HepG2 (cell line): ENCODE measurements around the gene RPP14. TPM values are rescaled to one million over a fixed set of nuclear protein-coding genes. Genes with fewer than 3 reads are reported as not detected.
A peak's percentile ranks its signal among the peaks of the same experiment; 100 is the strongest.

Experiments
- AGO2 ChIP-seq: fragments of 200-400 bp; formaldehyde crosslinking; optimal IDR thresholded peaks from 2 replicates; pipeline ENCODE3; 2017; ENCODE audit warnings: mild to moderate bottlenecking, low read depth, low read length, moderate library complexity
- CENPX ChIP-seq: sonication (generic); formaldehyde crosslinking; IDR thresholded peaks from 2 replicates; pipeline ENCODE4 v1.9.0; 2021; ENCODE audit warnings: mild to moderate bottlenecking, missing genetic modification reagents, moderate library complexity
- DNMT3B ChIP-seq: conservative IDR thresholded peaks from 2 replicates; pipeline ENCODE4 v1.6.1; 2016; ENCODE audit warnings: missing biosample characterization, control low read depth
- DR1 ChIP-seq: sonication (generic); formaldehyde crosslinking; IDR thresholded peaks from 2 replicates; pipeline ENCODE4 v1.8.0; 2021; ENCODE audit warnings: mild to moderate bottlenecking, missing genetic modification reagents, inconsistent platforms
- HMG20A ChIP-seq: IDR thresholded peaks from 2 replicates; pipeline ENCODE4 v1.6.1; 2016; ENCODE audit warnings: borderline replicate concordance
- MED1 ChIP-seq: sonication (generic); formaldehyde crosslinking; IDR thresholded peaks from 2 replicates; pipeline ENCODE4 v1.4.0; 2020; ENCODE audit warnings: missing genetic modification reagents
- MIXL1 ChIP-seq: IDR thresholded peaks from 2 replicates; pipeline ENCODE4 v1.6.1; 2016
- NFE2L2 ChIP-seq: fragments of 150-350 bp; IDR thresholded peaks from 2 replicates; pipeline ENCODE4 v1.6.1; 2014; ENCODE audit warnings: low read length
- RAD51 ChIP-seq: fragments of 450-650 bp; IDR thresholded peaks from 2 replicates; pipeline ENCODE4 v1.6.1; 2016; ENCODE audit warnings: borderline replicate concordance
- SIN3A ChIP-seq: IDR thresholded peaks from 2 replicates; pipeline ENCODE4 v1.6.1; 2011; ENCODE audit warnings: low read depth, mild to moderate bottlenecking, control low read depth, low read length, borderline replicate concordance
- TBL1XR1 ChIP-seq: fragments of 150-350 bp; IDR thresholded peaks from 2 replicates; pipeline ENCODE4 v1.6.1; 2014; ENCODE audit warnings: borderline replicate concordance, low read length; ENCODE audit not compliant: partially characterized antibody
- XBP1 ChIP-seq: sonication (generic); formaldehyde crosslinking; IDR thresholded peaks from 2 replicates; pipeline ENCODE4 v1.5.0; 2020; ENCODE audit warnings: missing genetic modification reagents
- ZBTB44 ChIP-seq: sonication (generic); formaldehyde crosslinking; IDR thresholded peaks from 2 replicates; pipeline ENCODE4 v1.4.0; 2020; ENCODE audit warnings: missing genetic modification reagents
- ZBTB7B ChIP-seq: sonication (generic); formaldehyde crosslinking; IDR thresholded peaks from 2 replicates; pipeline ENCODE4 v1.4.0; 2020; ENCODE audit warnings: missing genetic modification reagents
- ZHX1 ChIP-seq: sonication (generic); formaldehyde crosslinking; IDR thresholded peaks from 2 replicates; pipeline ENCODE4 v1.8.1; 2022; ENCODE audit warnings: low read depth, mild to moderate bottlenecking, missing genetic modification reagents
- ZNF232 ChIP-seq: sonication (generic); formaldehyde crosslinking; IDR thresholded peaks from 2 replicates; pipeline ENCODE4 v1.4.0; 2020; ENCODE audit warnings: missing genetic modification reagents, borderline replicate concordance
- ZNF512B ChIP-seq: sonication (generic); formaldehyde crosslinking; IDR thresholded peaks from 2 replicates; pipeline ENCODE4 v1.5.1; 2020; ENCODE audit warnings: missing genetic modification reagents, mild to moderate bottlenecking, borderline replicate concordance
- ZNF546 ChIP-seq: sonication (generic); formaldehyde crosslinking; conservative IDR thresholded peaks from 2 replicates; pipeline ENCODE4 v1.8.1; 2023; ENCODE audit warnings: mild to moderate bottlenecking, missing genetic modification reagents
- ZNF687 ChIP-seq: sonication (generic); formaldehyde crosslinking; IDR thresholded peaks from 2 replicates; pipeline ENCODE4 v1.5.1; 2020; ENCODE audit warnings: mild to moderate bottlenecking, missing genetic modification reagents, moderate library complexity
- polyA plus RNA-seq, 8 experiments: library from polyadenylated mRNA; depleted of rRNA in 3 of 8; stranded (reverse) in 7 of 8; unstranded in 1 of 8; fragments of >200 nt; fragmentation: Illumina TruSeq in 4 of 8; extraction: Trizol in 4 of 8; gene quantifications; 2 replicates each; pipeline versions ENCODE4 v1.2.1 to v1.2.3, GENCODE V29; 2011 to 2016; ENCODE audit warnings: low read depth in 4 of 8, missing spikeins in 1 of 8, mixed read lengths in 1 of 8; ENCODE audit not compliant: insufficient read depth in 1 of 8
- total RNA-seq, 5 experiments: library from RNA; depleted of rRNA; stranded (reverse); fragments of >200 nt; fragmentation: Illumina TruSeq; extraction: Trizol; gene quantifications; 2 replicates each; pipeline ENCODE4 v1.2.3, GENCODE V29; 2016; ENCODE audit warnings: low read depth in 1 of 5

Gene RPP14
- total and polyA plus RNA-seq, 2 of the 13 experiments (the other 11 are each of a cell fraction or from before 2014, with no cell fraction given) = 15.4 to 16.2 TPM

- TF ChIP-seq ZNF687 (CRISPR knock-in tag) (peak; percentile 5; the same call in 1 of the 2 replicates), ZNF232 (no peak), DR1 (CRISPR knock-in tag) (no peak), AGO2 (no peak), SIN3A (0 out of 2 replicates have a peak, but pooled peaks have one; percentile 25), MIXL1 (CRISPR knock-in tag) (no peak), CENPX (no peak), MED1 (CRISPR knock-in tag) (0 out of 2 replicates have a peak, but pooled peaks have one; percentile 23), NFE2L2 (no peak), ZNF546 (no peak), HMG20A (no peak), DNMT3B (CRISPR knock-in tag) (no peak), XBP1 (CRISPR knock-in tag) (no peak), TBL1XR1 (no peak), ZBTB7B (CRISPR knock-in tag) (no peak), RAD51 (no peak), ZBTB44 (CRISPR knock-in tag) (no peak), ZHX1 (CRISPR knock-in tag) (no peak), ZNF512B (CRISPR knock-in tag) (no peak)
These were observed 27.4 kb downstream of the RPP14 start (continued) for GRCh38 chr3:58333206-58334012.
